ENCODE data around the gene PCSK7.

GRCh38 chr11:117219001-117219400, 12.9 kb downstream of the PCSK7 start:
- no peak for TF ChIP-seq EZH2 (IDR thresholded peaks at IDR 0.05; ENCODE audit: insufficient read depth, poor library complexity, severe bottlenecking)
- TF ChIP-seq EZH2phosphoT487 (IDR thresholded peaks at IDR 0.05; ENCODE audit: insufficient read depth, low read depth) = no peak

All from GM23248 (cell line).